ENCODE measurements around the gene INAFM2.

- TF ChIP-seq CTCF (conservative IDR thresholded peaks at IDR 0.05; ENCODE audit: low read depth in 2 of 2) = no peak
- no peak for TF ChIP-seq POLR2AphosphoS5 (IDR thresholded peaks at IDR 0.05; ENCODE audit: low read depth)
- TF ChIP-seq EZH2 (IDR thresholded peaks at IDR 0.05; ENCODE audit: low read depth, unreplicated experiment) = no peak
- TF ChIP-seq ZNF114 (CRISPR knock-in tag; IDR thresholded peaks at IDR 0.05) = no peak
- TF ChIP-seq CREB1 (CRISPR knock-in tag; IDR thresholded peaks at IDR 0.05; ENCODE audit: low read depth) = no peak
- no peak for TF ChIP-seq REST (IDR thresholded peaks at IDR 0.05; ENCODE audit: unreplicated experiment)
- TF ChIP-seq EZH2phosphoT487 (IDR thresholded peaks at IDR 0.05; ENCODE audit: unreplicated experiment) = no peak
- TF ChIP-seq STAT1 (IDR thresholded peaks at IDR 0.05; ENCODE audit: unreplicated experiment) = no peak
- TF ChIP-seq ZNF462 (CRISPR knock-in tag; IDR thresholded peaks at IDR 0.05) = no peak
- no peak for TF ChIP-seq JUNB (IDR thresholded peaks at IDR 0.05; ENCODE audit: unreplicated experiment)
- TF ChIP-seq ETS1 (IDR thresholded peaks at IDR 0.05) = no peak
- TF ChIP-seq ZNF331 (CRISPR knock-in tag; IDR thresholded peaks at IDR 0.05; ENCODE audit: low read depth) = no peak
Observed at GRCh38 chr15:40306908-40307307, 16.6 kb upstream of the INAFM2 start.

Measured in GM23338 (cell line).